Suppressor macrophage (primary cell): ENCODE measurements around the gene GDF10.

ENCODE experiments used
- DNase-seq, 4 experiments: peaks; one replicate each; pipeline ENCODE4 v3.0.0-alpha.2; 2020 to 2022

Gene GDF10

GRCh38 chr10:47276071-47276470 is 23.9 kb upstream of the GDF10 start:
- DNase-seq: no peak

- DNase-seq: no peak
Measured at GRCh38 chr10:47276576-47277351, 23.2 kb upstream of the GDF10 start.

- DNase-seq: no peak
Measured at GRCh38 chr10:47277352-47278151, 22.4 kb upstream of the GDF10 start.

- no peak for DNase-seq
Measured at GRCh38 chr10:47278152-47278473, 21.9 kb upstream of the GDF10 start.

- no peak for DNase-seq
Measured at GRCh38 chr10:47278720-47279119, 21.3 kb upstream of the GDF10 start.

GRCh38 chr10:47279276-47279675 is 20.7 kb upstream of the GDF10 start:
- DNase-seq: no peak

- no peak for DNase-seq
Measured at GRCh38 chr10:47282005-47282656, 17.9 kb upstream of the GDF10 start.

GRCh38 chr10:47282657-47283018 is 17.4 kb upstream of the GDF10 start:
- no peak for DNase-seq

- no peak for DNase-seq
Measured at GRCh38 chr10:47283101-47283630, 16.8 kb upstream of the GDF10 start.

- no peak for DNase-seq
Measured at GRCh38 chr10:47283848-47284247, 16.1 kb upstream of the GDF10 start.

GRCh38 chr10:47285381-47286115 is 14.4 kb upstream of the GDF10 start:
- DNase-seq: no peak

- no peak for DNase-seq
Measured at GRCh38 chr10:47286116-47286505, 13.9 kb upstream of the GDF10 start.

GRCh38 chr10:47286591-47287315 is 13.2 kb upstream of the GDF10 start:
- DNase-seq: no peak

GRCh38 chr10:47287365-47287802 is 12.6 kb upstream of the GDF10 start:
- DNase-seq: no peak

GRCh38 chr10:47287805-47288204 is 12.2 kb upstream of the GDF10 start:
- no peak for DNase-seq

- no peak for DNase-seq
Measured at GRCh38 chr10:47288236-47288635, 11.8 kb upstream of the GDF10 start.

GRCh38 chr10:47288916-47289495 is 11.0 kb upstream of the GDF10 start:
- no peak for DNase-seq

- DNase-seq: no peak
Measured at GRCh38 chr10:47289921-47290320, 10.1 kb upstream of the GDF10 start.

- DNase-seq: no peak
Measured at GRCh38 chr10:47290338-47290737, 9.7 kb upstream of the GDF10 start.

- no peak for DNase-seq
Measured at GRCh38 chr10:47291682-47292081, 8.3 kb upstream of the GDF10 start.

- no peak for DNase-seq
Measured at GRCh38 chr10:47294057-47294456, 5.9 kb upstream of the GDF10 start.

- no peak for DNase-seq
Measured at GRCh38 chr10:47294501-47294900, 5.5 kb upstream of the GDF10 start.
